Cerebellar nuclear complex (tissue), 1 donor: ENCODE data around the gene SLC35D2.
"Not testable (repeated sequence)": the region's sequence is repeated elsewhere in the genome, so short reads cannot be mapped to it uniquely, and the experiment has no call there.

Experiments
- DNase-seq, 2 experiments: peaks; one replicate each; lab custom pipeline; 2025; lab: John Stamatoyannopoulos, UW

The SLC35D2 gene

DNA sequence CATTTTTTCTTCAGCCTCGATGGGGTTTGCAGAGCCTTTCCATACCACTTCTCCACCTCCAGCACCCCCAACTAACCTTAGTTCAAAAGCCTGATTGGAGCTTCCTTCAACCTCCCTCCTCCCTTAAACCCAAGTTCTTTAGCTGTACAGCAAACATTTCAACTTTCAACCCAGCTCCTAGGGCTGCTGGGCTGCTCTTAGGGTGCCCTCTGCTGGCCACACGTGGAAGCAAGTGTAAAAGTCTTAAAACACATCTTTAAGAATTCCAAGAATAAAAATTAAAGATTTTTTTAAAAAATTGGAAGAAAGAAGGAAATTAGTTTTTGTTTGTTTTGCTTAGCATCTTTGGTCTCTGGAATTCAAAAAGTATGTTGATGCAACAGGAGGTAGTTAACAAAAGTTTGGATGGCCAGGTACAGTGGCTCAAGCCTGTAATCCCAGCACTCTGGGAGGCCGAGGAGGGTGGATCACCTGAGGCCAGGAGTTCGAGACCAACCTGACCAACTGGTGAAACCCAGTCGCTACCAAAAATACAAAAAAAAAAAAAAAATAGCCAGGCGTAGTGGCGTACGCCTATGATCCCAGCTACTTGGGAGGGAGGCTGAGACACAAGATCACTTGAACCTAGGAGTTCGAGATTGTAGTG lies 66.1 kb downstream of the SLC35D2 start:
- DNase-seq, result no peak

DNA sequence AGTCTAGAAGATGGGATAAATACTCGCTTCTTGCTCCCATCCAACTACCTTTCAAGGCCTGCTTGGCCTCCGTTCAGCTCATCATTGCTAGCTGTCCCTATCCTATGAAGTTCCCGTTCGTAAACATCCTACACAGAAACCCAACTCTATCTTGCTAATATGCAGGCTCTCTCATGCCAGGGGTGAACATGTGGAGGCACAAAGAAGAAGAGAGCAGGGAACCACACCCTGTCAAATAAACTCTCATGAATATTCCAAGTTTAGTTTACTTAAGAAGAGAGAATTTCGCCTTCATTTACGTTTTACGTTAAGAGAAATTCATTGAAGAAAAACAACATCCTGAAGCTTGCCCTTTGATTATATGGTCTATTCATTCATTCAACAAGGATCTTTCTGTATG lies 73.7 kb downstream of the SLC35D2 start:
- no peak for DNase-seq

DNA sequence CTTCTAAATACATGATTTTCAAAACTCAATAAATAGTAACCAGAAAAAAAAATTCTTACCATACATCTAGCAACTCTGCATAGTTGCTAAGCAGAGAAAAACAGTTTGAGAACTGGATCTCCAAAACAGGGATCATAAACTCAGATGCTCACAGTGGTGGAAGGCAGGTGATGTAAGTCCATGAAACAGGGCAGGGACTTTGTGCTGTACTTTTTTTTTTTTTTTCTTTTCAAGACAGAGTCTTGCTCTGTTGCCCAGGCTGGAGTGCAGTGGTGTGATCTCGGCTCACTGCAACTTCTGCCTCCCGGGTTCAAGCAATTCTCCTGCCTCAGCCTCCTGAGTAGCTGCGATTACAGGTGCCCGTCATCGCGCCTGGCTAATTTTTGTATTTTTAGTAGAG lies 76.6 kb downstream of the SLC35D2 start:
- DNase-seq, result not testable (repeated sequence)

DNA sequence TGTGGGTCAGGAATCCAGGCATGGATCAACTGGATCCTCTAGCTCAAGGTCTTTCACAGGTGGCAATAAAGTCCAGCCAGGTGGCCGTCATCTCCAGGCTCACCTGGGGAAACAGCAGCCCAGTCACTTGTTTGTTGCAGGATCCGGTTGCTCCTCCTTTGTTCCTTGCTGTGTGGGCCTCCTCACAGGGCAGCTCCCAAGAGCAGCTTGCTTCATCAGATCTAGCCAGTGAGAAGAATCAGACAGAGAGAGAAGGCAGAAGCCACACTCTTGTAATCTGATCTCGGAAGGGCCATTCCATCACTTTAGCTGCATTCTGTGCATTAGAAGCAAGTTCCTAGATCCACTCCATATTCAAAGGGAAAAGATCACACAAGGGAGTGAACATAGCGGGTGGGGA lies 78.3 kb downstream of the SLC35D2 start:
- no peak for DNase-seq

DNA sequence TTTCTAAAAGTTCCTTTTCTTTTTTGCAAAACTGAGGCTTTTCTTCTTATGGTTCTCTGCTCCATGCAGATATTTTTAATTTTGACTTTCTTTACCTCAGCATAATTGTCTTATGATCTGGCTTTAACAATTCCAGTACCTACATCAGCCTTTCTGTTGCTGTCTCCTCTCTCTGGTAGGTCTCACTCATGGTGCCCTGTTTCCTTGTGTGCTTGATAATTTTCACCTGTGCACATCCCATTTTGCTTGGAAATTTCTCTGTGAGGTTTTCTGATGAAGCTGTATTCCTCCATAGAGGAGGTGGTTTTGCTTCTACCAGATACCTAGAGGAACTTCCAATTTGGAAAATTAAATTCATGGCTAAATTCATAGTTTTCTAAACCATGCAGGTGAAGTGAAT lies 79.3 kb downstream of the SLC35D2 start:
- no peak for DNase-seq

DNA sequence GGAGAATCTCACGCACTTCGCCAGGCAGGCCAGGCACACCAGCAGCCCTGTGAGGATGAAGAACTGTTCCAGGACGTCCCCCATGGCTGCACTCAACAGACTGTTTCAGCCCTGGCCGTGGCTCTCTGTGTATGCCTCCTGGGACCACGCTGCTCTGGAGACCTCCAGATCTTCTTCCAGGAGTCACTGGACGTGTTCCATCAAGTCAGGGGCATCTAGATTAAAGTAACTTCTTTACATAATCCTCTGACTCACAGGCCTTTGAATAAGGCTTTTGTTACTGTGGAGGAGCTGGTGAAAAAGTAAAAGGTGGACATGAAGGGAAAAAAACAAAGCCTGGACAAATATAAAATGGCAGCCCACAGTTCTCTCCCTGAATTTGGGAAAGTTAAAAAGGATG lies 81.5 kb downstream of the SLC35D2 start, which contains the start of gene HSD17B3:
TSS of gene HSD17B3 (minus strand) at position 156 of the 400 bp plus-strand sequence. CDS start at position 84, 72 bp downstream.
- DNase-seq, result no peak

DNA sequence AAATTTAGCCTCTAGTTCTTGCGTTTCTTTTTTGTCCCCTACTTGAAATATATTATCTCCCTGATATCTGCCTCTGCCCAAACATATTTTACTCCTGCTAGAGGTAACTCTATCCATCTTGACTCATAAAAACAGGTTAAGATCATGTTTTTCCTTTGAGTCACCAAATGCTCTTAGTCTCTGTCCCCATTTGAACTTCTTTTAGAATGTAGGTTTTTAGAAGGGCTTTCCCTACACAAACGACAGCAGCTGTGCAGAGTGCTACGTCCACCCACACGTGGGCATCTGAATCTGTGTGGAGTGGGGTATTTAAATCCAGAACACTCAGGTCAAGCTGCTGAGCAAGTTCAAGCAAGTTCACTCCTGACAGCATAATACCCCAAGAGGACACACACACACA lies 83.7 kb downstream of the SLC35D2 start:
- DNase-seq, result no peak

DNA sequence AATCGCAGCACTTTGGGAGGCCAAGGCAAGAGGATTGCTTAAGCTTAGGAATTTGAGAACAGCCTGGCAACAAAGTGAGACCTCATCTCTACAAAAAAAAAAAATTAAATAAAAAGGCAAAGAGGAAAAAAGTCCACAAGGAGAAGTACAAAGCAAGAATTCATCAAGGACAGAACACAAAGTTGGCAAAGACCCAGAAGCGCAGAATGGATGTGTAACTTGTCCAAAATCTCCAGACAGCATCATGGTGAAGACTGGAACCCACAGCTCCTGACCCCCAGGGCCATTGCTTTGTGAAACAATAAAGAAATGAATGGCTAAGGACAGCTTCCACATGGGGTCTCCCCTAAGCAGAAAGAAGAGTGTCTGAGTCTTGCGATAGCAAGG lies 89.4 kb downstream of the SLC35D2 start:
- DNase-seq, result no peak

DNA sequence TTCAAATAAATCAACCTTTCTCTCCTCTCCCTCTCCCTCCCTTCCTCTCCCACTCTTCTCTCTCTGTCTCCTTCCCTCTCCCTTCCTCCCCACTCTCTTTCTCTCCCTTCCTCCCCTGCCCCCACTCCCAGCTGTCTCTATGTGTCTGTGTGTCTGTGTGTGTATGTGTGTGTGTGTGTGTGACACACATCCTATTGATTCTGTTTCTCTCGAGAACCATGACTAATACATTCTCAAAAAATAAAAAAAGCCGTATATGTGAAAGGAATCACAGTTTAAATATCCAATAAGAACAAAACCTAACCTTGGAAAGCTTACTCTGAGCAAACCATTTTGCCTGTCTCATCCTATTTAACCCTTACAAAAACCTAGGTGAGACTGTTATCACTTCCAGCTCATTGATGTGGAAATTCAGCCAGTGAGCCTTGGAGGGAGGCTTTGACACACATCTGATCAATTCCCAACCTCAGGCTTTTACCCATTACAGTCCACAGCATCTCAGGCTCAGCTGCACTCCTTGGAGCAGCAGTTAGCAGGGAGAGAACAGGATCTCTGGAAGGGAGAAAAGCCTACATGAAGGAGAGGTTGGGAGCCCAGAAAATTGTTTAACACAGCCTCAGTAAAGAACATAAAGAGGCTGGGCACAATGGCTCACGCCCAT lies 89.9 kb downstream of the SLC35D2 start:
- DNase-seq, result no peak

DNA sequence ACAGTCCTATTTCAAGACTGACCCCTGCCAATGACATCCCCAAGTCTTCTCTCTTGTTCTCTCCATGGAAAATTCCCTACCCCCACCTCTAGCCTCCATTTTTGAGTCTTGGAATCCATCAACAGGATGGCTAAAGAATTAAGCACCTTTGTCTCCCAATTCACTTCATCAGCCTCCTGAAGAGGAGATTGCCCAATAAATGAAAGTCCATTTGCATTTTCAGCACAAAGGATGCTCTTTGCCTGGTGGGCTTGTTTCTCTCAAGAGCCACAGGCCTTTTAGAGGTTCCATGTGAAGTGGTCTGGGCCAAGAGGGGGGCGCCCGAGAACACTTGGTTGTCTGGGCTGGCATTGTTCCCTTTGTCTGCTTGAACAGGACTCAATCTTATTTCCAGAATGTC lies 94.1 kb downstream of the SLC35D2 start:
- no peak for DNase-seq

DNA sequence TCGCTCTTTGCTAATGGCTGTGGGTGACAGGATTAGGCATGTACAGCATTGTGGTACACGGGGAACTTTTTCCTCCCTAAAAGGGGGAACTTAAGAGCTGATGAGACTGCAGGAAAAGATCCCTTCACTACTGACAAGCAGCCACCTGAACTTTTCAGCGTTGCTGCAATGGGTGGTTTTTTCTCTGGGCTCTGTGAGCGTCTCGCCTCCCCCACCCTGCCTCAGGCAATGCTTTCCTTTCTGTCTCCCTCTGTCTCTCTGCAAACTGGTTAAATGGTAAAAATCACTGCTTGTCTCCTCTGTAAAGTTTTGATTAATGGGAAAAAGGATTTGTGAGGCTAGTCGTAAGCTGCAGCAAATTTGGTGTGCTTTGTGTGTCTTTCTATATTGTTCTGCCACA lies 101.9 kb downstream of the SLC35D2 start:
- DNase-seq, result no peak

DNA sequence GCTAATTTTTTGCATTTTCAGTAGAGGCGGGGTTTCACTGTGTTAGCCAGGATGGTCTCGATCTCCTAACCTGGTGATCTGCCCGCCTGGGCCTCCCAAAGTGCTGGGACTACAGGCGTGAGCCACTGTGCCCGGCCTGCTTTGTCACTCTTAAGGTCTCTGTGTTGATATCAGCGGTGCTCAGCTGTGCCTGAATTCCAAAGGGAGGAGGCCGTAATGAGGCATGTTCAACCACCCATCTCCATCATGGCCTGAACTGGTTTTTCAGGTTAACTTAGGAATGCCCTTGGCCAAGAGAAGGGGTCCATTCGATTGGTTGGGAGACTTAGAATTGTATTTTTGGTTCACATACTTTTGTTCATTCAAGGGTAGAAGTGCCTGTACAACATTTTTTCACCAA lies 103.6 kb downstream of the SLC35D2 start:
- no peak for DNase-seq

DNA sequence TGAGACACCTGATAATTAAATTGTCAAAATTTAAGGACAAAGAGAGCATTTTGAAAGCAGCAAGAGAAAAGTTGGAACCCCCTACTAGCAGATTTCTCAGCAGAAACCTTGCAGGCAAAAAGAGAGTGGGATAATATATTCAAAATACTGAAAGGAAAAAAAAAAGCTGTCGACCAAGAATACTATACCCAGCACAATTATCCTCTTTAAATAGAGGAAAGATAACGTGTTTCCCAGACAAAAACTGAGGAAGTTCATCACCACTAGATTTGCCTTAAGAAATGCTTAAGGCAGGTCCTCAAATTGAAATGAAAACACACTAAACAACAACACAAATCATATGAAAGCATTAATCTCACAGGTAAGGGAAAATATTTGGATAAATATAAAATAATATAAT lies 108.6 kb downstream of the SLC35D2 start:
- no peak for DNase-seq
